ENCODE measurements around the gene RGS19. TPM values are rescaled to one million over a fixed set of nuclear protein-coding genes. Genes with fewer than 3 reads are reported as not detected.

Gene RGS19
- total RNA-seq, 4 donors from 2014 or later = 14.8 to 18.4 (median 16.2) TPM

- Histone ChIP-seq H3K27me3 (peaks cover 19% of the 10 kb centered on the region), H3K9me3 (no peaks in the 10 kb centered on the region), H3K4me3 (no peak overlapping the region), H3K4me1 (peaks cover 42% of the 10 kb centered on the region), H3K27ac (peak overlapping the region; percentile 26), H3K36me3 (no peaks in the 10 kb centered on the region)
- TF ChIP-seq EP300 (IDR thresholded peaks at IDR 0.05) = no peak
- no peak for TF ChIP-seq POLR2A (IDR thresholded peaks at IDR 0.05)
- no peak for TF ChIP-seq POLR2AphosphoS5 (IDR thresholded peaks at IDR 0.05)
- no peak for TF ChIP-seq CTCF (IDR thresholded peaks at IDR 0.05)
- no peak for DNase-seq (ENCODE audit: low spot score in 2 of 2)
- 100% methylated on average over 1 of the region's 7 CpGs for whole genome bisulfite sequencing
These were observed 22.8 kb downstream of the RGS19 start for GRCh38 chr20:64056639-64056888.

- Histone ChIP-seq H3K9me3 (no peaks in the 10 kb centered on the region), H3K27me3 (peaks cover 24% of the 10 kb centered on the region), H3K27ac (peak overlapping the region; percentile 62), H3K4me1 (peaks cover 42% of the 10 kb centered on the region), H3K4me3 (no peak overlapping the region), H3K36me3 (no peaks in the 10 kb centered on the region)
- DNase-seq (ENCODE audit: low spot score in 2 of 2) = no peak
- 45% methylated on average over 10 of the region's 22 CpGs for WGBS
- TF ChIP-seq CTCF (IDR thresholded peaks at IDR 0.05) (no peak), POLR2AphosphoS5 (IDR thresholded peaks at IDR 0.05) (peak in 1 of 3 donors; percentile 22), EP300 (IDR thresholded peaks at IDR 0.05) (no peak)
These were observed 23.3 kb downstream of the RGS19 start for GRCh38 chr20:64055893-64056638.

GRCh38 chr20:64055396-64055892 is 23.9 kb downstream of the RGS19 start:
- WGBS = 64% methylated on average over 5 of the region's 9 CpGs
- peak overlapping the region; percentile 62 for H3K27ac ChIP-seq
- H3K4me3 ChIP-seq = no peak overlapping the region
- H3K36me3 ChIP-seq = no peaks in the 10 kb centered on the region
- no peak for TF ChIP-seq EP300 (IDR thresholded peaks at IDR 0.05)
- no peak for TF ChIP-seq POLR2A (IDR thresholded peaks at IDR 0.05)
- no peak for TF ChIP-seq POLR2AphosphoS5 (IDR thresholded peaks at IDR 0.05)
- no peak for TF ChIP-seq CTCF (IDR thresholded peaks at IDR 0.05)
- no peak for DNase-seq (ENCODE audit: low spot score in 2 of 2)
- H3K27me3 ChIP-seq = peaks cover 30% of the 10 kb centered on the region
- H3K4me1 ChIP-seq = peaks cover 42% of the 10 kb centered on the region
- no peaks in the 10 kb centered on the region for H3K9me3 ChIP-seq

GRCh38 chr20:64053841-64054661 is 25.3 kb downstream of the RGS19 start:
- TF ChIP-seq CTCF (IDR thresholded peaks at IDR 0.05) (no peak), EP300 (IDR thresholded peaks at IDR 0.05) (no peak), POLR2A (IDR thresholded peaks at IDR 0.05) (no peak), POLR2AphosphoS5 (IDR thresholded peaks at IDR 0.05) (no peak)
- WGBS = no CpG with 5 or more reads among the region's 17 CpGs
- H3K27me3 ChIP-seq = peaks cover 41% of the 10 kb centered on the region

More at GRCh38 chr20:64053841-64054661, 25.3 kb downstream of the RGS19 start:
- Histone ChIP-seq H3K9me3 (no peaks in the 10 kb centered on the region), H3K27ac (peak overlapping the region; percentile 70), H3K4me3 (no peak overlapping the region), H3K4me1 (peaks cover 49% of the 10 kb centered on the region), H3K36me3 (no peaks in the 10 kb centered on the region)
- no peak for DNase-seq (ENCODE audit: low spot score in 2 of 2)
